Cerebellar cortex (tissue), 1 donor: ENCODE measurements around the gene LRP1B.

Experiments used
- DNase-seq: peaks from one replicate; pipeline ENCODE4 v3.0.0-alpha.2; 2015; ENCODE audit warnings: low spot score

Gene LRP1B

GRCh38 chr2:141947396-141948114, 183.3 kb downstream of the LRP1B start:
- no peak for DNase-seq

DNA sequence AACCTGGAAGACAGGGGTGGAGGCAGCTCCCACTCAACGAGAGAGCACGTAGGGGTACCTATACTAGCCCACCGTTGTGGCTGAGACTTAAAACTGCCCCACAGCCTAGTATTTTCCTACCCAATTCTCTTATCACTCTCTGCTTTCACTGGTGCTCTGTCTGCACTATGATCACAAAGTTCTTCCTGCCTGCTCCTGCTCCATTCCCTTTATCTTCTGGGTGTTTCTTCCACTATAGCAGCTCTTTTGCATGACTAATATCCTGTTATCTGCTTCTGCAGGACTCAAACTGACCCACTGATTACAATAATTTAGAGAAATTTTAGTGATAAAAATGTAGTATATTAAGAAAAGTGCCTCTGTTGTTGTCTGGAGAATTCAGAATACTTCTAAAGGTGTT, 184.8 kb downstream of the LRP1B start:
- DNase-seq: no peak

GRCh38 chr2:141943918-141944317, 186.9 kb downstream of the LRP1B start:
- no peak for DNase-seq

GRCh38 chr2:141942006-141942789, 188.6 kb downstream of the LRP1B start:
- no peak for DNase-seq

- DNase-seq: no peak
Observed at GRCh38 chr2:141941210-141941714, 189.6 kb downstream of the LRP1B start.

- DNase-seq: no peak
Observed at GRCh38 chr2:141940709-141941108, 190.1 kb downstream of the LRP1B start.

GRCh38 chr2:141933226-141933625, 197.6 kb downstream of the LRP1B start:
- DNase-seq: no peak

DNA sequence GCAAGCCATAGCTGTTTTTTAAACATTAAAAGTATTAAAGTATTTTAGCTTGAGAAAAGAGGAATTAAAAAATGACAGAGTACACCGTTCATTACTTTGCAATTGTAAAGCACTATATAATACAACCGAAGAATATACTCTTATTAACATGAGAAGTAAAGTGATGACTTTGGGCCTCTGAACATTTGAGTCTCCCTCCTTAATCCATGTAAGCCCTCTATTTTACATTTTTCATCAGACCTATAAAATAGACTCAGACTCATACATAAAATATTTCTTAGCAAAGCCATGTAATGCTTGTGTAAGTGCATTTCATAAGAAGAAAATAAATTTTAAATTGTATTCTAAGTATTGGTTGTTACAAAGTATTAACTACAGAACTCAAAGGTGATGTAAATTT, 198.6 kb downstream of the LRP1B start:
- no peak for DNase-seq

GRCh38 chr2:141931797-141932196, 199.0 kb downstream of the LRP1B start:
- no peak for DNase-seq

DNA sequence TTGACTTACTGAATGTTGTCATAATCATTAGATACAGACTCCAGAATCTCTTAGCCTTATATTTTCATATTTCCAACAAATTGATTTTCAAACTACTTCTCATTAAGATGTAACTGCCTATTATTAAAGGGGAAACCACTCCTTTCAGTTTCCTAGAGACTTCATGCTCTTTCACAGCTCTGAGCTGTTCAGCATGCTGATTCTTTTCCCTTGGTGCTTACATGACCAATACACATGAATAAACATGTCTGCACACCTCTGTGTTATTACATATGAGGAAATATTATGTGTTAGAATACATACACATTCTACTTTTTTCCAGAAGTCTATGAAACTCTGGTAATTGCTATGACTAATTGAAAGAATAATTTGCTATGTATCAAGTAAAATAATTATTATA, 200.0 kb downstream of the LRP1B start:
- no peak for DNase-seq

- no peak for DNase-seq
Observed at GRCh38 chr2:141929331-141930252, 201.2 kb downstream of the LRP1B start.

- DNase-seq: no peak
Observed at GRCh38 chr2:141928476-141928875, 202.3 kb downstream of the LRP1B start.

- no peak for DNase-seq
Observed at GRCh38 chr2:141927536-141927935, 203.3 kb downstream of the LRP1B start.

DNA sequence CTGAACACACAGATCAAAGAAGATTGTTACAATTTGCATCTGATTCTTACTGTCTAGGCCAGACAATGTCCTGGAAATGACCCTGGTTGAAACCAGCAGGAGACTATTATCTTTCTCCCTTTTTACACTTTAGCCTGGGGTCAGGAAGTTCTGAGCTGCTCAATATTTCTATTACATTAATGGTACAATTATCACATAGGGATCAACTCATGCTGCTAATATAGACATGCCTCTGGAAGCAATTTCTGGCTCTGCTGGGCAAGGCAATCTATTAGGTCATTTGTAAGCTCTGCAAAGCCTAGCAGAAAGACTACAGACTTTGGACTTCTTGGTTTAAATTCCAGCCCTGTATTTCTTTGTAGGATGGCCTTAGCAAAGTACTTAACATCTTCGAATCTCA, 205.3 kb downstream of the LRP1B start:
- DNase-seq: no peak

DNA sequence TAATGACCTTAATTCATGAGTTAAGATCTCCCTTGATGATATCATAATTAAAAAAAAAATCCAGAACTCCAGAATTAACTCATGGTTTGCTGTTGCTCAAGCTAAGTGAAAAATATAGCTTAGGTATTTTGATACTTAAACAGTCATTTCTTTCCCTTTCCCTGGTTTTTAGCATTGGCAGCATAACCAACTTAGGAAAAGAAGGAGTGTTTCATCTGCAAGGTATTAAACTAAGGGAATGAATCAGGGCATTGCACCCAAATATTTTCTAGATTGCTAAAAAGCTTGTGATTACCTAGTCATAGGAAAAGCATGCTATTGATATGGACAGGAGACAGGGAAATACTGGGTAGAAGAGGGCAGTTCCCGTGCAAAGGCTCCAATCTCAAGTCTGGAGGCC, 207.2 kb downstream of the LRP1B start:
- DNase-seq: no peak

DNA sequence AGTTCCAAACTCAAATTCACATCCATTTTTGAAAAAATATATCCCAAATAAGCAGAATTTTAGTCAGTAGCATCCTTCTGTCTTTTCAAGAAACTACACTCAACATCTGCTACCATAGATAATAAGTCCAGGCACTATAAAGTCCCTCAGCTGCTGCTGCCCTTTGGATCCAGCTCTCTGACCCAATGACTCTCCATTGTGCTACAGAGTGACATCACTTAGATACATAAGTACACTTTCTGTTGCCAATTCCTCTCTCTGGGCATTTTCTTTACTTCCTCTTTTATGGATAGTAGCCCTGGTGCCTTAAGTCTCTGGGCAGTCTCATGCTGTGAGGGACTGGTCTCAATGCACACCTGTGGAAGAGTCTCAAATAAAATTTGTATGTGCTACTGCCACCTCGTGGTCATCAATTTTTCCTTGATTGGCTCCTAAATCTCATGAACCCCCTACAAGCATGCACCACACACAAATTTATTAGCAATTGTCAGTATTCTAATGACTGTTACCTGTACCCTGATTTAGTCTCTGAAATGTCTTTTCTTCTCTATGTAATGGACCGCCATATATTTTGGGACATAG, 219.2 kb downstream of the LRP1B start:
- DNase-seq: peak; percentile 21

DNA sequence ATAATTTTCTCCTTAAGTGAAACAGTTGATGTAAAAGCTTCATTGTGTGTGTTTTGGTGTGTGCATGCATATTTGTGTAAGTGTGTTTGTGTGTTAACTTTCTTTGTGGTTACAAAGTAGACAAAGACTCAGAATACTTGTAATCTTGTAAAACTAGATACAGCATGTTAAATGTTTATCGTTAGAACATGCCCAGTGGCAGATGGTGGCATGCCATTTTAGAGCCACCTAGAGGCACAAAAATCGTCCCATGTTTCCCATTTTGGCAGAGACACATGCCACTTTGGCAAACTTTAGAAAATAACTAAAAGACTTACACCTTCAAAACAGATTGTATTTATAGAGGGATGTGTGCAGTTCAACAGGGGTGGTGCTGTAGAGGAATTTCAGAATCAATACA, 224.1 kb downstream of the LRP1B start:
- peak; percentile 42 for DNase-seq

DNA sequence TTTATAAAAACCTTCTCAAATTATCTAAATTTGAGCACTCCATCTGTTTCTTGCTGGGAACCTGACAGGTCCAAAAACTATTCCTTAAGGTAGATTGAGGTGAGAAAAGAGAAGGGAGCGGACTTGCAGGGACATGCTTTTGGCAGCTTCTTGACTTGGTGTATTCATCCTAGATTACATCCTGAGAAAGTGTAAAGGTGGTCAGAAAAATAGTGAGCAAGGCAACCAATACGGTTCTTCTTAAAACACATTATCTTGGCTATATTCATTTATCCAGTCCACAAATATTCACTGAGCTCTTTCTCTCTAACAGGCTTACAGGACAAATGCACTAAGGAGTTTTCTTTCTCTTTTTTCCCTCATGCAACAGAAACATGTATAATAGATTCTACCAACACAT, 230.0 kb downstream of the LRP1B start:
- DNase-seq: peak; percentile 60

- peak; percentile 55 for DNase-seq
Observed at GRCh38 chr2:141899740-141900139, 231.1 kb downstream of the LRP1B start.

- no peak for DNase-seq
Observed at GRCh38 chr2:141889788-141890187, 241.0 kb downstream of the LRP1B start.

DNA sequence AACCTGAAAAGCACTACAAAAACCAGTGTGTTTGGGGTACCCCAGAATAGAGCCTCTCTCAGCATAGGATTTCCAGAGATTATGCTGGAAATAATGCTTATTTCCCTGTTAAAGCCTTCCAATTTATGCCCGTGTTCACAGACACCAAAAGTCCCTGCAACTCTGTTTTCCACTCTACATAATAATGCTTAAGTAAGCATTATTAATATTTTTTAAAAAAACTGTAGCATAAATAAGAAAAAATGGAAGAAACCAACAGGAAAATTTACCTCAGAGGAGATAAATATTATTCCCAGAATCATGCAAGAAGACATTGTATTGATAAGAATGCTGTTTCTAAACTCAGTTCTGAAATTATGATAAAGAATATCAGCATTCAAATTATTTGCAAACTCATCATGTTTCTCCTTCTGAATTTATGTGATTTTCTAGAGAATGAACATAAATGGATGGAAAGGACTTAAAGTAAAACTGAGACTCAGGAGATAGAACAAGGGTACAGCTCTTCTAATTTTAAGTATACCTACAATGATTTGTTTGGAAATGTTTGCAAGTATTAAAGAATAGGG, 241.7 kb downstream of the LRP1B start:
- no peak for DNase-seq

DNA sequence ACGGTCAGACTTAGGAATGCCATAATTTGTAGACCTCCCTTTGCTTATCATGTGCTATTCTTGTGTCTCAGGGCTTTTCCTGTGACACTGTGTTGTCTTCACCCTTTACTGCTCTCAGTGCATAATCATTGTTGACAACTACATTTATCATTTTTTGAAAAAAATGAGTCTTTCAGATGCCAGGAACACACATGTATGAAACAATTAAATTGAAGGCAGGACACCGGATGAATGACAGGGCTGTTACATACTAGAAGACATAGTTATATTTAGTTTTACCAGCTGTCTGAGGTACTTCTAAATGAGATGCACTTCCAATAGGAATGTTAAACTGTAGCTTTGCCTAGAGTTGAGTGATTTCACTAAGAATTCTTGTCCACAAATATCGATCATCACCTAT, 243.5 kb downstream of the LRP1B start:
- no peak for DNase-seq
